ENCODE measurements around the gene KIAA1614.
"Not testable (repeated sequence)": the region's sequence is repeated elsewhere in the genome, so short reads cannot be mapped to it uniquely, and the experiment has no call there.

Gene KIAA1614

DNA sequence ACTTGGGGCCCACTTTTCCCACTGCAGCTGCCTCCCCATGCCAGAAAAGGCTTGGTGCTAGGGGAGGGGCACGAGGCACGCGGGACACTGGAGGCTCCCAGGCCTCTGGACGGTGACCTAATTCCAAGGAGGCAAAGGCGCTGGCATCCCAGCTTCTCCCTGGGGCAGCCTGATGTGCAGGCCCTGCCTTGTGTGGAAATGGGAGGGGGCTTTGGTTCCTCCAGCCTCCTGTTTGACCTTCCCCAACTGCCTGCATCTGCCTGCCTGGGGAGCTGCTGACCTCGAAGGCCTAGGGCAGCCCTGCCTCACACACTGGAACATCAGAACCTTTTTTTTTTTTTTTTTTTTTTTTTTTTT, 39.9 kb downstream of the KIAA1614 start:
- H3K4me3 ChIP-seq (ENCODE audit: low read length), result no peak overlapping the region
- DNase-seq (ENCODE audit: low read depth), result no peak

DNA sequence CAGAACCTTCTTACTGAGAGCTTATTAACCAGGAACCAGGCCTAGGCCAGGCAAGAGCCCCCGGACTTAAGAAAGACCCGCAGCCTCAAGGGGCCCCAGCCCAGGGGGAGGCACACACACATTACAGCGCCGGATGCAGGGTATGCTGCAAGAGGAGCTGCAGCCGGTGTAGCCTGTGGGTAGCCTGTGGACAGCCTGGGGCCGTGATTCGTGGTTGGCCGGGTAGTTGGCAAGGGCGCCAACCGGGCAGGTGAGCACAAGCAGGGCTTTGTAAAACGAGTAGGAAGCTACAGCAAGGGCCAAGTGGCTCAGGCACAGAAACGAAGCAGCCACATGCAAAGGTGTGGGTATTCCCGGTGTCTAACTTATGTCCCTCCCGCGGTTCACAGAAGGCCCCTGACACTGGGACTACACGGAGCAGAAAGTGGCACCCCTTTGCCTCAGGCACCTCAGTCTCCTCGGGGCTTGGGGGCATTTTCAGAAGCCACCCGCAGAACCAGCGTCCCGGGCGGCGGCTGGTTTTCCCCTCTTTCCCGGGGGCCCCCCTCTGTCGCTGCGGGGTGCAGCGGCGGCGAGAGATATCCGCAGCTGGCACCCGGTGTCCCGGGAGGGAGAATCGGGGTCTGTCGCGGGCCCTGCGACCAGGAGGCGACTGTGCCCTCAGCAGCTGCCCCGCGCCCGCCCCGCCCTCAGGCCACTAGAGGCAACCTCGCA, 40.8 kb downstream of the KIAA1614 start:
- DNase-seq (ENCODE audit: low read depth), result no peak
- peak overlapping the region; percentile 55 for H3K4me3 ChIP-seq (ENCODE audit: low read length)
- TF ChIP-seq, protein P1, sequence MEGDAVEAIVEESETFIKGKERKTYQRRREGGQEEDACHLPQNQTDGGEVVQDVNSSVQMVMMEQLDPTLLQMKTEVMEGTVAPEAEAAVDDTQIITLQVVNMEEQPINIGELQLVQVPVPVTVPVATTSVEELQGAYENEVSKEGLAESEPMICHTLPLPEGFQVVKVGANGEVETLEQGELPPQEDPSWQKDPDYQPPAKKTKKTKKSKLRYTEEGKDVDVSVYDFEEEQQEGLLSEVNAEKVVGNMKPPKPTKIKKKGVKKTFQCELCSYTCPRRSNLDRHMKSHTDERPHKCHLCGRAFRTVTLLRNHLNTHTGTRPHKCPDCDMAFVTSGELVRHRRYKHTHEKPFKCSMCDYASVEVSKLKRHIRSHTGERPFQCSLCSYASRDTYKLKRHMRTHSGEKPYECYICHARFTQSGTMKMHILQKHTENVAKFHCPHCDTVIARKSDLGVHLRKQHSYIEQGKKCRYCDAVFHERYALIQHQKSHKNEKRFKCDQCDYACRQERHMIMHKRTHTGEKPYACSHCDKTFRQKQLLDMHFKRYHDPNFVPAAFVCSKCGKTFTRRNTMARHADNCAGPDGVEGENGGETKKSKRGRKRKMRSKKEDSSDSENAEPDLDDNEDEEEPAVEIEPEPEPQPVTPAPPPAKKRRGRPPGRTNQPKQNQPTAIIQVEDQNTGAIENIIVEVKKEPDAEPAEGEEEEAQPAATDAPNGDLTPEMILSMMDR (conservative IDR thresholded peaks at IDR 0.05; ENCODE audit: low read length), result no peak

More for the DNA sequence above, 39.9 kb downstream of the KIAA1614 start:
- TF ChIP-seq, protein P1 (conservative IDR thresholded peaks at IDR 0.05; ENCODE audit: low read length), result no peak

DNA sequence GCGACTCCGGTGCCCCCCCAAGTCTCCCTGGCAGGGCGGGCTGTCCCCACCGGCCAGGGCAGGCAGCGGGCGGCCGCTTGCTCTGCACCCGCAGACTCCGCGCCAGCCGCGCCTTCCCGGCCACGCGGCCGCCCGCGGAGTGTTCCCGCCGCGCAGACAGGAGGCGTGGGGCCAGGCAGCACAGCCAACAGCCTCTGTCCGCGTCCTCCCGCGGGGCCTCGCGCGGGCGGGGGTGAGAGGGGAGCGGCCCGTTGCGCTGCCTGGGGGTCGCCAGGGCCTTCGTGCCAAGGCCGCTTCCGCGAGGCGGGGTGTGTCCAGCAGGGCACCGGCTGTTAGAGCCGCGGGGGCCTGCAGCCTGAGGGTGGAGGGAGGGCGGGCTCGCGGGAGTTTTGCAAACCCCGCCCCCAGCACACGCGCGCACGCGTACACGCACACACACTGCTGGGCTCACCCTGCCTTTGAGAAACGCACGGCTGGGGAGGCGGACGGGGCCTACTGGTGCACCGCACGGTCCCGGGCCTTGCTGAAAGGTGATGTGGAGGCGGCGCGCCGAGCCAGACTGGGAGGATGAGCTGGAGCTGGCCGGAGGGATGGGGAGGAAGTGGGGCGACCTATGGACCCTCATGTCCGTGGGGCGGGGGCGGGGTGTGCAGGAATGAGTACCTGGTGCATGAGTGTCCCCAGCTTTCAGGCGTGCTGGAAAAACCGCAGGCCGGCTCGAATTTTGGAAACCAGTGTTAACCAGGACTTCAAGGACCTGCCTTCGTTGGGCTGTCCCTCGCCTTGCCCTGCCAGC, 41.5 kb downstream of the KIAA1614 start:
- DNase-seq (ENCODE audit: low read depth), result peak; percentile 78
- H3K4me3 ChIP-seq (ENCODE audit: low read length), result peak overlapping the region; percentile 55
- TF ChIP-seq, protein P1 (conservative IDR thresholded peaks at IDR 0.05; ENCODE audit: low read length), result no peak

DNA sequence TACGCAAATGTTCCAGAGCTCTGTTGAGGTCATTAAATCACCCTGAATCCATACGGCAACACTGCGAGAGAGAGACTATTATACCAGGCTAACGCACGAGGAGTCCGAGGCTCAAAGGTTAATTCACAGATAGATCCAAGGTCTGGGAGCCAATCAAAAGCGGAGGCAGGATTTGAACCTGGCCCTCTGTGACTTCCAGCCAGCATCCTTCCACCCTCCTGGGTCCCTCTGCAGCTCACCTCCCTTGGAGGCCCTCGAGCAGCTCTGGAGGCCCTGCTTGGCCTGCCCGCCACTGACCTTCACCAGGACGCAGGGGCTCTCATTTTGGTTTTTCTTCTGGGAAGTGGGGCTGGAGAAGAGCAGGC, 42.1 kb downstream of the KIAA1614 start:
- H3K4me3 ChIP-seq (ENCODE audit: low read length), result peak overlapping the region; percentile 55
- TF ChIP-seq, protein P1 (conservative IDR thresholded peaks at IDR 0.05; ENCODE audit: low read length), result no peak
- no peak for DNase-seq (ENCODE audit: low read depth)

DNA sequence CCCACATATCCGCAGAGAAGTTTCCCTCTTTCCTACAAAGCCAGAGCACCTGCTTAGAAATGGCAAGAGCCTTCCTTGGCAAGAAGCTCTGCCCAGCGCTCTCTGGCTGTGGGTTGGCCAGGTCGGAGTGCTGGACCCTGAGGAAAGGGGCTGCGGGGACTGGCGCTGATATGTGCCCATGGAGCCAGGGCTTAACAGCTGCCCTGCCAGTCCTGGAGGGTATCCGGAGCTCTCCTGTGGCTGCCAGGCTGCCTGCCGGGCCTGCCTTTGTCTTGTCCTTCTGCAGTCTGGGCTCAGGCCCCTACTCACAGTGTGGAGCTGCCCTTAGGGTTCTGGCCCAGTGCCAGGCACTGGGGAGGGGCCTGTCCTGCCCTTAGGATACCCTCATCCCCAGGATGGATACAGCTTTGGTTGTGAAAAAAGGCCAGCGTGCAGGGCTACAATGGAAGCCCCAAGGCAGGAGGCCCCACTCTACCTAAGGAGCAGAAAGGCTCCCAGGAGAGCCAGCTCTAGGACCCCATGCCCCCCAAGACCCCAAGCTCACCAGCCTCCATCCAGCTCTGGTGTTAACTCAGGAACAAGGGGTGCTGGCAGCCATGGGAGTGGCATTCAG, 43.4 kb downstream of the KIAA1614 start:
- no peak for DNase-seq (ENCODE audit: low read depth)
- TF ChIP-seq, protein P1 (conservative IDR thresholded peaks at IDR 0.05; ENCODE audit: low read length), result no peak
- H3K4me3 ChIP-seq (ENCODE audit: low read length), result no peak overlapping the region

DNA sequence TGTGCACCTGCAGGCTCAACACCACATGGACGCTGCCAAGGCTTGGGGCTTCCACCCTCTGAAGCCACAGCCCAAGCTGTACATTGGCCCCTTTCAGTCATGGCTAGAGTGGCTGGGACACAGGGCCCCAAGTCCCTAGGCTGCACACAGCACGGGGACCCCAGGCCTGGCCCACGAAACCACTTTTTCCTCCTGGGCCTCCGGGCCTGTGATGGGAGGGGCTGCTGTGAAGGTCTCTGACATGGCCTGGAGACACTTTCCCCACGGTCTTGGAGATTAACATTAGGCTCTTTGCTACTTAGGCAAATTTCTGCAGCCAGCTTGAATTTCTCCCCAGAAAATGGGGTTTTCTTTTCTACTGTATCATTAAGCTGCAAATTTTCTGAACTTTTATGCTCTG, 46.9 kb downstream of the KIAA1614 start:
- not testable (repeated sequence) for H3K4me3 ChIP-seq (ENCODE audit: low read length); DNase-seq (ENCODE audit: low read depth)

DNA sequence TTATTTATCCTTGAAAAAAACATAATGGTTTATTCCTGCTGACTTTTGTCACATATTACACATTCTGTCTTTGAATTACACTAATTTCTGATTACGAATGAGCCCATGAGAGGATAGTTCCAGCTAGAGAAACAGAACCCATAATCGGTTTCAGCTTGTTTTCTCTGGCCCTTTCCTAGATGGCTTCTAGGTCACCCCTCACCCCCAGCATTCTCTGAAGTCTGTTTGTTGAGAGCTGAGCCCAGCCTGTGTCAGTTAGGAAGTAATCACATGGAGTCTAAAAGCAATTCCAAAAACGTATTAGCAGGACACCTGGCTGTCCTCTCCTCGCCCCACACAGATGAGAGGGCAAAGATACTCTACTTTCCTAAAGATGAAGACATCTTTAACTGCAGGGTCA, 48.9 kb downstream of the KIAA1614 start:
- TF ChIP-seq, protein P1 (conservative IDR thresholded peaks at IDR 0.05; ENCODE audit: low read length), result no peak
- DNase-seq (ENCODE audit: low read depth), result no peak
- H3K4me3 ChIP-seq (ENCODE audit: low read length), result no peak overlapping the region

All from AG10803 (cell line).